NCI-H1930 (cell line): Measurements from ENCODE around the gene RGS3.

Experiments used
- DNase-seq, 2 experiments: peaks; one replicate each; lab custom pipeline; 2025; lab: John Stamatoyannopoulos, UW

The RGS3 gene

DNA sequence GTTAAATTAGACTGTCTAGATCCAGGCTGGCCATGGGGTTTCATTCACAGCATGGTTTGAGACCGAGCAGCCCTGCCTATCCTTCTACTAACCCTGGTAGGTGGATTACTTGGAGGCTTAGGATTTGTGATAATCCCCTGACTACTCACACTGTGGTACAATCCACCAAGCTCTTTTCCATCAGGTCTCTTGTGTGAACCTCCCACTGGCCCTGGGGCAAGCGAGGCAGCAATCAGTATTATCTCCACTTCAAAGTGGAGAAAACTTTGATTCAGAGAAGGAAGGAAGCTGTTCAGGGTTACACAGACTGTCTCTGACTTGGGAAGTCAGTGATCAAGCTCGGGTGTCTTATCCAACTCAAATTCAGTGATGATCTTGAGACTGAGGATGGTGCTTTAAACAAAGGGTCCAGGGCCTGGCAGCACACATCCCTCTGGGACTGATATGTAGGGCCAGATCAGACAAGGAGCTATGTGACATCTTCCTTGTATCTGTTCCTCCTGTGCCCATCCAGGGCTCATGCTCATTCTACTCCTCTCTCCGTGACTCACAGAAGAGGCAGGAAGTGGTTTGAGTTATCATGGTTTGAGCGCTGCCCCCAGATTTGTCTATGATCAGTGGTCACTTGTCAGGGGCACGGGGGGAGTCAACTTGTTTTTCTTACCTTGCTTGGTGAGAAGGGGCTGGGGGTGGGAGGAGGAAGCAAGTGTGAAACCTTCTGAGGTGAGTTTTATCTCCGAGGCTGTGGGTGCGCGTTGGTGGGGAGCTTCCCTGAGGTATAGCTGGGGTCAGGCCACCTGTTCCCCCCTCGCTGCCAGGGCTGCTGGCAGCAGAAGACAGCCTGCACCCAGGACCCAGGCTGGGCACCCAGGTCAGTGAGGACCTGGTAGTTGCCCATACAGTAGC is 48.6 kb downstream of the RGS3 start:
- no peak for DNase-seq

- no peak for DNase-seq
Observed at GRCh38 chr9:113513111-113513510, 49.6 kb downstream of the RGS3 start.

GRCh38 chr9:113513536-113513935 is 50.0 kb downstream of the RGS3 start:
- no peak for DNase-seq

- no peak for DNase-seq
Observed at GRCh38 chr9:113514061-113514460, 50.5 kb downstream of the RGS3 start.

DNA sequence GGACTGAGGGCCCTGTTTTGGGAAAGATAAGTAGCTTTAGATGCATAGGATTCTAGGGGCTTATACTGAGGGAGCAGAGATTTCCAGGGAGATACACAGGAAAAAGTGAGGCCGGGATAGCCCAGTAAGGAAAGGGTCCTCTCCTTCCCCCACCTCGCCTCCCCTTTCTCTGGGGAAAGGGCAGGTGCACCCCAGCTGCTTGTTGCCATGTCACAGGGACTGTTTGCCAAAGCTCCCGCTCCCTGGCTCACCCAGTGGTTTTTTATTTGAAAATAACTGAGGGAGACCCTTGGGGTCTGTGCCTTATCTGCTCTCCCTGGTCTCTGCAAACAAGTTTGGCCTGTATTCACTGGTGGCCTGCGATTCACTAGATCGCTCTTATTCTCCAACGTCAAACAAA is 51.2 kb downstream of the RGS3 start:
- no peak for DNase-seq

- DNase-seq, result no peak
Observed at GRCh38 chr9:113515862-113516261, 52.3 kb downstream of the RGS3 start.

DNA sequence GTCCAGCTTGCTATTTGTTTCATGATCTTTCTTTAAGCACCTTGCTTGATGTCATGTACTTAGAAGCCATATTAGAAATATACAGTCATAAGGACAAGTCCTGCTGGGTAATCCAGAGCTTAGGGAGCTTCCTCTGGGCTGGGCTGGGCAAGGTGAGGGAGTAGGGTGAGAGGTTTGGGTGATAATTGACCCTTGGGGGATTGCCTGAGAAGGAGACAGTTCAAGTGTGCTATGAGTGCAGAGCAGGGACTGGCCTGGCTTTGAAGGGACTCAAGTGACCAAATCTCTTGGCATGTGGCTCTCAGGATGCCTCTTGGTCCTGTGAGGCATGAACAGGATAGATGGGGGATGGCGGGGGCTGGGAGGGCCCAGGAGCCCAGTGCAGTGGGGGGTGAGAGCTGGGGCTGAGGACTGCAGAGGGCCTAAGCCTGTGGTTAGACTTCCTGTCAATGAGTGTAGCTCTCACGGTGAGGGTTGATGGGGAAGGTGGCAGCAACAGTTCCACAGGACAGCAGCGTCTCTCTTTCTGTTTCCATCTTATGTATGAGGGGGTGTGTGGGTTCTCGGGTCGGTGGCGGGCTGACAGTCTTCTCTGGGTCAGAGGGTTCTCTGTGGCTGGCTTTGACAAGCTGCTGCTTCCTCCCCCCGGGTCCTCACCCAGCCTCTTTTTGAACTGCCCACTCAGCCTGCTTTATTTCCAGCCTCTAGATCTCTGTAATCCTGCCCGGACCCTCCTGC is 53.5 kb downstream of the RGS3 start:
- no peak for DNase-seq

DNA sequence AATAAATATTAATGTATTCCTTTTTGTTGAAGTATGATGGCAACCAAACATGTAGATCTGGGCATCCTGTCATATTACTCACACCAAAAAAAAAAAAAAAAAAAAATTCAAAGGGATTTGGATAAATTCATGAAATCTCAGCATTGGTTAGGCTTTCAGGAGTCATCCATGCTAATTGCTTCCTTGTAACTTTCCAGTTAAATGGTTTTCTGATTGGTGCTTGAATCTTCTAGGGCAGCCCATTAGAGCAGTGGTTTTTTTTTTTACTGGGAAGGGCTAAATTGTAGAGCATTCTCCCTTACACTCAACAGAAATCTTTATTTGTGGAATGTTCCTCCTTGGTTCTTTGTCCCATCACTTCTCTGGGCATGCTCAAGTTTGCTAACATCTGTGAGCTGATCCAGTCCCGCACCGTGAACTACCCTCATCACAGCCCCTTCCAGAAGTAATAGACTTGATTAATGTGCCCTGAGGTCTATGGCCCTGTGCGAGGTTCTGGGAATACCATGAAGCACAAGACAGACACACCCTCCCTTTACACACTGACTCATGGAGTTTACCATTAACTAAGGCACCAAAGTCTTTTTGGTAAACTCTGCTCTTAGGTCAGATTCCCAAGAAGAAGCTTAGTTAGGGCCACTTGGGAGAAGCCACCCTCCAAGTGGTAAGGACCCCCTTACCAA is 56.0 kb downstream of the RGS3 start:
- DNase-seq, result no peak

GRCh38 chr9:113520109-113520642 is 56.6 kb downstream of the RGS3 start:
- DNase-seq, result no peak

DNA sequence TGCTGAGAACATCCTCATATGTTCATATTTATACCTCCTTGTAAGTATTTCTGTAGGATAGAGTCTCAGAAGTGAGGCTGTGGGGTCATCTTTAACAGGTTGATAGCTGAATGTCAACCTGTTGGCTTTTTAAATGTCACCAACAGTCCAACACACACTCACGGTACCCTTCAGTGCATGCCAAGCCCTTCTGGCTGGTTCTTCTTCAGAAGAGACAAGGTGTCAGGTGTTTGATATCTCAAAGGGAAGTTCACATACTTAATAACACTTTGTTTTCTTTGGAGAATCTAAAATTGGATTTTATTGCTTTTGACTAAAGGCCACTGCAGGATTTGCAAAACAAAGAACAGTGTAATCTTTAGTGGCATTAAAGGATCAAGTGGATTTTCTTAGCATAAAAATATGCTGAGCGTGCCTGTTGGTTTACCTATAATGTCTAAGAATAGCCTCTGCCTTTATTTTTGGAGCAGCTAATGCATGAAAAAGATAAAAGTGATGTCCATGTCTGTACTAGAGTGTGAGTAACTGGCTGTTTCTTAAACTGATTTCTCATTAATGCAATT is 58.2 kb downstream of the RGS3 start:
- DNase-seq, result no peak

- DNase-seq, result no peak
Observed at GRCh38 chr9:113522419-113522818, 58.9 kb downstream of the RGS3 start.

GRCh38 chr9:113522858-113523257 is 59.3 kb downstream of the RGS3 start:
- DNase-seq, result no peak

- DNase-seq, result no peak
Observed at GRCh38 chr9:113523421-113524141, 60.1 kb downstream of the RGS3 start.

- DNase-seq, result no peak
Observed at GRCh38 chr9:113524468-113524867, 60.9 kb downstream of the RGS3 start.

DNA sequence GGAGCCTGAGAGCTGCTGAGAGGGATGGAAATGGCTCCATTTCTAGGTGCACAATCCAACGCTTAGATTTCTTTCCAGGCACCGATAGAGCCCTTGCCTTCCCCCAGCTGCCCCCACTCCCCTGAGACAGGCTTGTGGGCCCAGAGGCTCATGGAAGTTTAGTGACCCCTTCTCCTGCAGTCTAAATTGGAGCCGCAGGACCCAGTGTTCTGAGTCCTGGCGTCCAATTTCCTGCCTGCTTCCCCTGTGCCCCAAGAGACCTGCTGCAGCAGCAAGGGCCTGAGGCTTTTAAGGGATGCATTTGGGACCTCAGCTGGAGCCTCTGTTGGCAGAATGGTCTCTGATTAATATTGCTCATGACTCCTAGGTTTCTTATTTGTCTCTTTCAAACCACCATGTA is 61.7 kb downstream of the RGS3 start:
- DNase-seq, result no peak

DNA sequence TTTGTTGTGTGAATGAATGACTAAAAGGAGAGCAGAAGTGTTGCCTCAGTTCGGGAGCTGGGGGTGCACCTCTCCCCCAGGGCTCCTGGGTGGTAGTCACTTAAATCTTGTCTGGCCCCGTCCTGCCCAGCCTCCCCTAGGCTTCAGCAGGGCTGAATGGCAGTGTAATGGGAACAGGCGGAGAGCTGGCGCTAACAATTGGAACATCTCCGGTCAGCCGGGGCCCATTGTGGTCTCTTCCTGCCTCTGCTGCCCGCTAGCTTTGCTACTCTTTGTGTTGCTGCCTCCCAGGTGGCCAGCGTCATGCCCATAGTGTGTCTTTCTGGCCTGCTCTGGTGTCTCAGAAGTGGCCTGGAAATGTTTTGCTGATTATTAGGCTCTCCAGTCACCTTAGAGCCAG is 62.3 kb downstream of the RGS3 start:
- no peak for DNase-seq

GRCh38 chr9:113526231-113526746 is 62.8 kb downstream of the RGS3 start:
- DNase-seq, result no peak

DNA sequence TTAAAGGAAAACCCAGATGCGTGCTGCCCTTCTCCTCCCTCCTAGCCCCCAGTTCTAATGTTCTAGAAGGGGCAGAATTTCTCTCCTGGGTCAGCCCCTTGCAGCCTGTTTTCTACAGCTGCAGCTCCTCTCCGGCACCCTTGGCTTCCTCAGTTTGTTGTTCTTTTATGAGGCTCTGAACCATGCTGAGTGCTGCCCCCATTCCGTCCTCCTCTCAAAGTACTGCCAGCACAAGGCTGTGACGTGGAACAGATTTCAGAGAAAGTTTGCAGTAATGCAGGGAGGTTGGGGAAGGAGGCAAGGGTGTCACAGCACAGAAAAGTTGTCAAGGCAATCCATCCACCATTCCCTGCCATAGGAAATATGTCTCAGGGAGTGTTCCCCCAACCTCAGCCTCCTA is 63.3 kb downstream of the RGS3 start:
- DNase-seq, result no peak

DNA sequence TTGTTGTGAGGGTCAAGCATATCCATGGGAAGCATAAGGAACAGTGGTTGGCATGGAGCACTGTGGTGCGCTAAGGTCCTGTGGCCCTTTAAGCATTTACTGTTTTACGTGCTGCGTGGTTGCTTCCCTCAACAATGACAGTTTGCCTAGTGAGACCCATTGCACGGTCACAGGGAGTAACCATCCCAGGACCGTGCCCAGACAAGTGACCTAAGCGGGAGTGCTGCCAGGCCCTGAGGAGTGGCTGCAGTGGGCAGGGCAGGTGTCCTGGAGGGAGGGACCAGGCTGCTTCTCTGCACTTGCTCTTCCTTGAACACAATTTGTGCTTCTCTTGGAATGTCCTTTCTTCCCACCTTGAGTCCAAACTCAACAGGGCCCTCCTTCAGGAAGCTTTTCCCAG is 64.6 kb downstream of the RGS3 start:
- no peak for DNase-seq

DNA sequence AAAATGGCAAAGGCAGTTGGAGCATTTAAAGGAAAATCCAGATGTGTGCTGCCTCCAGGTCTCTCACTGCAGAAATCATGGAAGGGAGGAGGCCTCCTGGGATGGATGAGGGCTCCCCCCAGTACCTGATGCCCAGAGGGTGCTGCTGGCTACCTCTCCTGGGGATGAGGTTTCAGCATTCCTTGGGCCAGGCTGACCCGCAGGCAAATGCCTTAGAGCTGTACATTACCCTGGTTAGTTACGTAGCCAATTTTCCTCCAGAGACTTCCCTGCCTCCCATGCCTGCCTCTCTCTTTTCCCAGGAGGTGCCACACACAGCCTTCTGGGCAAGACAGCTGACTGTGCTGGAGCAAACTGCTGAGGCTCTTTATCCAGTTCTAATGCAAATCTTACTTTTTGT is 65.3 kb downstream of the RGS3 start:
- no peak for DNase-seq

DNA sequence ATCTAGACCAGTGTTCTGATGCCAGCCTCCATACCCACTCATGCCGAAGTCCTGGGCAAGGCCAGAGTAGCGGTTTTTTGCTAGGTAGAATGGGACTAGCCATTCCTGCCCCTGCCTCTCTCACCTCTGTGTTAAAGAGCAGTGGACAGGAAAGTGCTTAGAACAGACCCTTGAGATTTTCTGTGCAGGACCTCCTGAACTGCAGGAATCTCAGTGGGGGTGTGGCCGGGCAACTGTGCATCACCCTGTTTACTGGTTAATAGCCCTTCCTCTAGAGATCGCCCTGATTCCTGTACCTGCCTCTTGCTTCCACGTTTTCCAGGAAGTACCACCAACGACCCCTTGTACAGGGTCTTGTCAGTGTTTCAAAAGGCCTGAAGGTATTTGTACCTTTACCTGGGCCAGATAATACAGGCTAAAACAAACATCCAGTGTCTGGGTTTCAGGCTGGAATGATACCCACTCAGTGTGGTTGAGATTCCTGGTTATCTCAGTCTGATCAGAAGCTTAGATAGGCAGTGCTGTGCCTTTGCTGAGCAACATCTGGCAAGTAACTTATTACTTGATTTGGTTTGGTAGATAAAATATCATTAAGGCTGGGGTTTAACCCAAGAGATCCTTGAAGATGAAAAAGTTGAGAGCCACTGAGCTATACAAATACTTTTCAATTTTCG is 65.9 kb downstream of the RGS3 start:
- no peak for DNase-seq
